ENCODE measurements around the gene NOS1.

GRCh38 chr12:117298648-117299225 lies 62.7 kb downstream of the NOS1 start:
- TF ChIP-seq CTCF (conservative IDR thresholded peaks at IDR 0.05; ENCODE audit: low read length) (no peak), EZH2phosphoT487 (IDR thresholded peaks at IDR 0.05; ENCODE audit: borderline replicate concordance, low read depth, low read length) (no peak)
